HepG2 (cell line): ENCODE results near the gene PFKL. TPM values are rescaled to one million over a fixed set of nuclear protein-coding genes. Genes with fewer than 3 reads are reported as not detected.

ENCODE experiments used
- ATAC-seq: fragments of 200-7000 bp; cut with Tn5 transposase; 3 replicates; pipeline ENCODE4 v1.9.1; 2020; ENCODE audit warnings: mild to moderate bottlenecking, moderate library complexity
- BruUV-seq: library from RNA; stranded (reverse); fragments of 400-500 nt; replicated peaks from 2 replicates; lab custom pipeline; 2021; lab: Mats Ljungman, UMichigan
- CTCF ChIA-PET: fragments of 300-600 bp; formaldehyde crosslinking; extraction: SDS; loops from one replicate; lab custom pipeline; 2021; ENCODE audit warnings: low total read pairs, inconsistent platforms, low intra/inter-chr PET ratio; lab: Yijun Ruan, JAX
- POLR2A ChIA-PET: fragments of 350-600 bp; sonication (Branson Sonifier 250); formaldehyde crosslinking; loops from one replicate; lab custom pipeline; 2020; ENCODE audit warnings: antibody characterized with exemption, inconsistent platforms; lab: Yijun Ruan, JAX
- DNase-seq: peaks from one replicate; pipeline ENCODE4 v3.0.0-alpha.2; 2015; ENCODE audit warnings: low spot score
- FAIRE-seq: peaks from 3 replicates; lab custom pipeline; 2011; peaks lifted over from hg19 to GRCh38; lab: Jason Lieb, UNC
- H2AFZ ChIP-seq: one replicate; pipeline ENCODE4 v1.6.1; 2011; ENCODE audit warnings: low read length, inconsistent platforms
- H3K27ac ChIP-seq: fragments of 300-600 bp; 3 replicates; pipeline ENCODE4 v1.8.0; 2011; ENCODE audit warnings: mixed run types, mild to moderate bottlenecking, mixed read lengths, low read length, inconsistent platforms; ENCODE audit not compliant: insufficient read depth; ENCODE audit errors: extremely low read length
- H3K27me3 ChIP-seq, 2 experiments: fragments of 200-600 bp in 1 of 2; 2 replicates in 1 of 2; 3 replicates in 1 of 2; pipeline versions ENCODE4 v1.6.0 to v1.8.0; 2011; ENCODE audit warnings: low read length in 2 of 2, mild to moderate bottlenecking in 2 of 2, moderate library complexity in 2 of 2, inconsistent platforms in 1 of 2; ENCODE audit not compliant: insufficient read depth in 2 of 2, control insufficient read depth in 1 of 2
- H3K36me3 ChIP-seq, 2 experiments: fragments of 200-600 bp in 1 of 2; replicated peaks in 1 of 2; 2 replicates in 1 of 2; 3 replicates in 1 of 2; pipeline versions ENCODE4 v1.5.1 to v1.8.0; 2011; ENCODE audit warnings: low read length in 2 of 2, inconsistent platforms in 1 of 2; ENCODE audit not compliant: insufficient read depth in 2 of 2, control insufficient read depth in 1 of 2
- H3K4me1 ChIP-seq: 2 replicates; pipeline ENCODE4 v1.5.1; 2012; ENCODE audit warnings: low read length, inconsistent platforms; ENCODE audit not compliant: insufficient read depth
- H3K4me2 ChIP-seq: 2 replicates; pipeline ENCODE4 v1.6.0; 2011; ENCODE audit warnings: low read depth, low read length, inconsistent platforms
- H3K4me3 ChIP-seq, 3 experiments: fragments of 200-600 bp in 1 of 3; sonication (generic), shearing (Covaris generic) in 1 of 3; replicated peaks in 1 of 3; 2 replicates each; pipeline ENCODE4 v1.5.1; 2011 to 2016; ENCODE audit warnings: low read length in 3 of 3, inconsistent platforms in 2 of 3, low read depth in 2 of 3, mild to moderate bottlenecking in 2 of 3, control low read depth in 1 of 3, mixed read lengths in 1 of 3; ENCODE audit not compliant: insufficient read depth in 1 of 3
- H3K79me2 ChIP-seq: one replicate; pipeline ENCODE4 v1.6.1; 2011; ENCODE audit warnings: low read length, inconsistent platforms; ENCODE audit not compliant: insufficient read depth
- H3K9ac ChIP-seq: 2 replicates; pipeline ENCODE4 v1.6.0; 2011; ENCODE audit warnings: mild to moderate bottlenecking, low read depth, low read length, inconsistent platforms; ENCODE audit not compliant: insufficient read depth
- H3K9me3 ChIP-seq: 2 replicates; pipeline ENCODE4 v1.5.1; 2012; ENCODE audit warnings: mild to moderate bottlenecking, low read length
- H4K20me1 ChIP-seq: 2 replicates; pipeline ENCODE4 v1.6.0; 2011; ENCODE audit warnings: inconsistent platforms, mild to moderate bottlenecking, low read length, moderate library complexity; ENCODE audit not compliant: insufficient read depth
- KLF11 ChIP-seq: IDR thresholded peaks from 2 replicates; pipeline ENCODE4 v1.6.1; 2016; ENCODE audit warnings: missing compliant biosample characterization
- RBFOX2 ChIP-seq: fragments of 200-400 bp; formaldehyde crosslinking; IDR thresholded peaks from 2 replicates; pipeline ENCODE4 v1.6.1; 2017; ENCODE audit warnings: low read depth, mild to moderate bottlenecking, low read length
- ZNF713 ChIP-seq: sonication (generic); formaldehyde crosslinking; IDR thresholded peaks from 2 replicates; pipeline ENCODE4 v1.4.0; 2020; ENCODE audit warnings: mild to moderate bottlenecking, missing genetic modification reagents
- WGBS: methylation state at CpG from one replicate; pipeline ENCODE4 v1.1.6; 2017; ENCODE audit warnings: low lambda C conversion rate; 5-methylcytosine and 5-hydroxymethylcytosine counted together
- in situ Hi-C: cut with HindIII; loops from 2 replicates; pipeline ENCODE4 v1.10.0; 2017; ENCODE audit warnings: low pct_unique_long_range_greater_than_20kb; ENCODE audit not compliant: extremely low pct_ligation_motif_present
- intact Hi-C: fragments of 100-400 bp; cut with micrococcal nuclease; formaldehyde crosslinking; loops from one replicate; pipeline ENCODE4 v1.10.0; 2022; ENCODE audit not compliant: unreplicated experiment
- polyA plus RNA-seq, 8 experiments: library from polyadenylated mRNA; depleted of rRNA in 3 of 8; stranded (reverse) in 7 of 8; unstranded in 1 of 8; fragments of >200 nt; fragmentation: Illumina TruSeq in 4 of 8; extraction: Trizol in 4 of 8; gene quantifications; 2 replicates each; pipeline versions ENCODE4 v1.2.1 to v1.2.3, GENCODE V29; 2011 to 2016; ENCODE audit warnings: low read depth in 4 of 8, missing spikeins in 1 of 8, mixed read lengths in 1 of 8; ENCODE audit not compliant: insufficient read depth in 1 of 8
- total RNA-seq, 5 experiments: library from RNA; depleted of rRNA; stranded (reverse); fragments of >200 nt; fragmentation: Illumina TruSeq; extraction: Trizol; gene quantifications; 2 replicates each; pipeline ENCODE4 v1.2.3, GENCODE V29; 2016; ENCODE audit warnings: low read depth in 1 of 5
- TF ChIP-seq, protein P1 (sequence below): sonication (generic); formaldehyde crosslinking; IDR thresholded peaks from 2 replicates; pipeline ENCODE4 v1.4.0; 2020; ENCODE audit warnings: missing genetic modification reagents

The PFKL gene
- total and polyA plus RNA-seq, 2 of the 13 experiments (the other 11 are each of a cell fraction or from before 2014, with no cell fraction given) = 92.8 to 106 TPM

DNA sequence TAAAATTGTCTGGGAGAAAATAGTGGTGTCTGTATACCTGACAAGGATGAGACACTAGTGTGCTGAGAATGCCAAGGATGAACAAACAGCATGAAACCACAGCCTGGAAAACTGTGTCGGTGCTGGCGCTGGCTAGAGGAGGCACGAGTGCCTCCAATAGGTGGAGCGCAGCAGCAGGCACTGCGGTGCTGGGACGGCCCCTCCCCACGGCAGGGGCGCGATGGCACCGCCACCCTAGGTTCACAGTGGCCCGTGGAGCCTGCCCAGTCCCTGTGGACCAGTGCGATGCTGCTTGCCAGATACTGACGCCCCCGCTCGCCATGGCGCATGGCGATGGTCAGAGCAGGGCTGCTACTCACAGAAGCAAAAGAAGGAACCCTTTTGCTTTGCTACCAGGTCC is 32.5 kb downstream of the PFKL start (continued):
- no peak for TF ChIP-seq ZNF713 (CRISPR knock-in tag)
- TF ChIP-seq, protein P1, sequence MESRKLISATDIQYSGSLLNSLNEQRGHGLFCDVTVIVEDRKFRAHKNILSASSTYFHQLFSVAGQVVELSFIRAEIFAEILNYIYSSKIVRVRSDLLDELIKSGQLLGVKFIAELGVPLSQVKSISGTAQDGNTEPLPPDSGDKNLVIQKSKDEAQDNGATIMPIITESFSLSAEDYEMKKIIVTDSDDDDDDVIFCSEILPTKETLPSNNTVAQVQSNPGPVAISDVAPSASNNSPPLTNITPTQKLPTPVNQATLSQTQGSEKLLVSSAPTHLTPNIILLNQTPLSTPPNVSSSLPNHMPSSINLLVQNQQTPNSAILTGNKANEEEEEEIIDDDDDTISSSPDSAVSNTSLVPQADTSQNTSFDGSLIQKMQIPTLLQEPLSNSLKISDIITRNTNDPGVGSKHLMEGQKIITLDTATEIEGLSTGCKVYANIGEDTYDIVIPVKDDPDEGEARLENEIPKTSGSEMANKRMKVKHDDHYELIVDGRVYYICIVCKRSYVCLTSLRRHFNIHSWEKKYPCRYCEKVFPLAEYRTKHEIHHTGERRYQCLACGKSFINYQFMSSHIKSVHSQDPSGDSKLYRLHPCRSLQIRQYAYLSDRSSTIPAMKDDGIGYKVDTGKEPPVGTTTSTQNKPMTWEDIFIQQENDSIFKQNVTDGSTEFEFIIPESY (CRISPR knock-in tag) = peak; percentile 97
- TF ChIP-seq, all 625 proteins: peak for 2

- no peaks in the 10 kb centered on the region for H3K9me3 ChIP-seq
- CTCF ChIA-PET = no interaction called here
- WGBS = 97% methylated on average over 8 of the region's 22 CpGs
Measured at GRCh38 chr21:44332965-44333364, 33.1 kb downstream of the PFKL start.

More at GRCh38 chr21:44332965-44333364, 33.1 kb downstream of the PFKL start:
- in situ Hi-C loops = no loop called here
- Histone ChIP-seq H3K79me2 (no peaks in the 10 kb centered on the region), H3K4me1 (peaks cover 9% of the 10 kb centered on the region)
- TF ChIP-seq KLF11 (CRISPR knock-in tag) = no peak
- peak; percentile 25; the same call in 1 of the 2 replicates for TF ChIP-seq RBFOX2
- TF ChIP-seq, all 625 proteins: peak for 1
- intact Hi-C loops = no loop called here
- POLR2A ChIA-PET = no interaction called here
- H3K4me3 ChIP-seq = no peak overlapping the region
- DNase-seq (no peak), FAIRE-seq (no peak), ATAC-seq (no peak)
- no peaks in the 10 kb centered on the region for H3K27me3 ChIP-seq
- no peak overlapping the region for H3K4me2 ChIP-seq
- no peak overlapping the region for H2AFZ ChIP-seq
- H3K36me3 ChIP-seq = peaks cover 5 to 15% of the 10 kb centered on the region in 2 experiments; a peak in 4 of 5 replicates
- H3K9ac ChIP-seq = no peak overlapping the region
- no peaks in the 10 kb centered on the region; the same call in 1 of the 2 replicates for H4K20me1 ChIP-seq
- no TSS peak for BruUV-seq
- no peak overlapping the region for H3K27ac ChIP-seq
